Measurements from ENCODE around the gene GTPBP2.
"Not testable (repeated sequence)": the region's sequence is repeated elsewhere in the genome, so short reads cannot be mapped to it uniquely, and the experiment has no call there.

GTPBP2 gene

DNA sequence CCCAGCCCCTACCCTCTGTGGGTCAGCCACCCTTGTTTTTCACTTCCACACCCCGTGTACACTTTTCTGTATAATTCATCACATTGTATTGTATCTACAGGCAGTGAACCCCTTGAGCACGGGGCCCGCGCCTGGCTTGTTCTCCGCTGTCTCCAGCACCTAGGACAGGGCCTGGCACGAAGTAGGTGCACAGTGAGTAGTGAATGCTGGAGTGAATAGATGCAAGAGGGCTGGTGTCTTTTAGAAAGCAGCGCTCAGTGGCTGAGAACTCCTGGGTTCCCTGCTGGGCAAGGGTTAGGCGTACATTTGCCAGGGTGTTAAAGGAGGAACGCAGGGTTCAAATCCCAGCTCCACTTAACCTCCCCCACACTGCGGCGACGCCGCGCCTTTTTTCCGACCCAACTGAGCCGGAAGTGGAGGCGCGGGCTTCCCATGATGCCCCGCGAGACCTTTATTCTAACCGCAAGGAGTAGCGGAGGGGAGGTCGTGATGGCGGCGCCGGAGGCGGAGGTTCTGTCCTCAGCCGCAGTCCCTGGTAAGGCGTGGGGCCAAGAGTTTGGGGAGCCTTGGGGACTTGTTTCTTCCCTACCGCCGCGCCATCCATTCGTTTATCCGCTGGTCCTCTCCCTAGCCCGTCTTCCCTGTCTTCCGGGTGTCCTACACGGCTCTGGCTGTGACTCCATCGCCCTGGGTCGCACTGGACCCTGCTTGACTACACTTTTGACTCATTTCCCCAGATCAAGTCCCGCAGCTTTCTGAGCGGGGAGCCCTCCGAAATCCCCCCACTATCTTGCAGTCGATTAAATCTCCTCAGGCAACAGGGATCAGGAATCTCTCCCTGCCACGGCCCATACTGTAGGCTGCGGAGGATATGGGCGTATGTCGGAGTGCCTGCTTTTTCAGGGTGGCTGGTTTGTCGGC is 6.6 kb upstream of the GTPBP2 start, which contains the start of gene MAD2L1BP:
MAD2L1BP (plus strand) TSS at position 454 of the 921 bp plus-strand sequence; CDS start at position 490, 36 bp downstream.
- peaks cover 22% of the 10 kb centered on the region for H3K36me3 ChIP-seq (replicated peaks; ENCODE audit: low read depth, low read length)
- H3K4me2 ChIP-seq (ENCODE audit: low read length) = peak within 1 kb of the TSS; percentile 99
- peaks cover 47% of the 10 kb centered on the region for H3K79me2 ChIP-seq (ENCODE audit: low read length)
- TF ChIP-seq EZH2phosphoT487 (IDR thresholded peaks at IDR 0.05; ENCODE audit: low read depth) = no peak
- TF ChIP-seq, protein P1, sequence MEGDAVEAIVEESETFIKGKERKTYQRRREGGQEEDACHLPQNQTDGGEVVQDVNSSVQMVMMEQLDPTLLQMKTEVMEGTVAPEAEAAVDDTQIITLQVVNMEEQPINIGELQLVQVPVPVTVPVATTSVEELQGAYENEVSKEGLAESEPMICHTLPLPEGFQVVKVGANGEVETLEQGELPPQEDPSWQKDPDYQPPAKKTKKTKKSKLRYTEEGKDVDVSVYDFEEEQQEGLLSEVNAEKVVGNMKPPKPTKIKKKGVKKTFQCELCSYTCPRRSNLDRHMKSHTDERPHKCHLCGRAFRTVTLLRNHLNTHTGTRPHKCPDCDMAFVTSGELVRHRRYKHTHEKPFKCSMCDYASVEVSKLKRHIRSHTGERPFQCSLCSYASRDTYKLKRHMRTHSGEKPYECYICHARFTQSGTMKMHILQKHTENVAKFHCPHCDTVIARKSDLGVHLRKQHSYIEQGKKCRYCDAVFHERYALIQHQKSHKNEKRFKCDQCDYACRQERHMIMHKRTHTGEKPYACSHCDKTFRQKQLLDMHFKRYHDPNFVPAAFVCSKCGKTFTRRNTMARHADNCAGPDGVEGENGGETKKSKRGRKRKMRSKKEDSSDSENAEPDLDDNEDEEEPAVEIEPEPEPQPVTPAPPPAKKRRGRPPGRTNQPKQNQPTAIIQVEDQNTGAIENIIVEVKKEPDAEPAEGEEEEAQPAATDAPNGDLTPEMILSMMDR (IDR thresholded peaks at IDR 0.05; ENCODE audit: low read depth, low read length) = no peak
- peak within 1 kb of the TSS; percentile 88 for H3K9ac ChIP-seq (ENCODE audit: low read length)
- H3K27me3 ChIP-seq (ENCODE audit: low read depth, low read length) = no peaks in the 10 kb centered on the region
- H3K4me3 ChIP-seq (ENCODE audit: low read length) = peak within 1 kb of the TSS; percentile 88
- H3K9me3 ChIP-seq (ENCODE audit: insufficient read depth, low read length) = no peaks in the 10 kb centered on the region
- peaks cover 19% of the 10 kb centered on the region for H3K4me1 ChIP-seq (ENCODE audit: low read length)
- peak within 1 kb of the TSS; percentile 95 for H2AFZ ChIP-seq (ENCODE audit: low read depth, low read length)
- H3K27ac ChIP-seq (ENCODE audit: low read length) = peak within 1 kb of the TSS; percentile 60
- H4K20me1 ChIP-seq (ENCODE audit: insufficient read depth, low read length) = no peaks in the 10 kb centered on the region

DNA sequence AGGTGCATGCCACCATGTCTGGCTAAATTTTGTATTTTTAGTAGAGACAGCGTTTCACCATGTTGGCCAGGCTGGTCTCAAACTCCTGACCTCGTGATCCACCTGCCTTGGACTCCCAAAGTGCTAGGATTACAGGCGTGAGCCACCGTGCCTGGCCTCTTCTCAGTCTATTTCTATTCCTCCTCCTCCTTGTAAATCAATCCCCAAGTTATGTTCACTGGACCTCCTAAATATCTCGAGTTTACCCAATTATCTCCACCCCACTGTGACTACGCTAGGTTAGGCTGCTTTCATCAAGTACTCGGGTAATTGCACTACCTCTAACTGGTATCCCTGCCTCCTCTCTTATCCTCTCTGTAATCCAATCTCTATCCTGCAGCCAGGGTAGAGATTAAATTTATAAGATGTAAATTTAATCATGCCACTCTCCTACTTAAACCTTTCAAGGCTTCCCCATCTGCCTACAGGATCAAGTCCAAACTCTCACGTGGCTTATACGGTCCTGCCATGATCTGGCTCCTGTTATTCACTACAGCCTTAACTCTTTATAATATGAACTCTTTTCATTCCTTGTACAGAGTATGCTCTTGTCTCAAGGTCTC is 5.7 kb upstream of the GTPBP2 start:
- no peaks in the 10 kb centered on the region for H4K20me1 ChIP-seq (ENCODE audit: insufficient read depth, low read length)
- H3K4me3 ChIP-seq (ENCODE audit: low read length) = peak overlapping the region; percentile 88
- peaks cover 38% of the 10 kb centered on the region for H3K79me2 ChIP-seq (ENCODE audit: low read length)
- TF ChIP-seq, protein P1 (IDR thresholded peaks at IDR 0.05; ENCODE audit: low read depth, low read length) = no peak
- no peak for TF ChIP-seq EZH2phosphoT487 (IDR thresholded peaks at IDR 0.05; ENCODE audit: low read depth)
- peak overlapping the region; percentile 99 for H3K4me2 ChIP-seq (ENCODE audit: low read length)
- no peaks in the 10 kb centered on the region for H3K27me3 ChIP-seq (ENCODE audit: low read depth, low read length)
- H3K27ac ChIP-seq (ENCODE audit: low read length) = peak overlapping the region; percentile 60
- H3K9me3 ChIP-seq (ENCODE audit: insufficient read depth, low read length) = no peaks in the 10 kb centered on the region
- H2AFZ ChIP-seq (ENCODE audit: low read depth, low read length) = 0 out of 2 replicates have a peak overlapping the region, but pooled peaks have one; percentile 95
- H3K4me1 ChIP-seq (ENCODE audit: low read length) = peaks cover 24% of the 10 kb centered on the region
- peaks cover 14% of the 10 kb centered on the region for H3K36me3 ChIP-seq (replicated peaks; ENCODE audit: low read depth, low read length)
- H3K9ac ChIP-seq (ENCODE audit: low read length) = peak overlapping the region; percentile 88

DNA sequence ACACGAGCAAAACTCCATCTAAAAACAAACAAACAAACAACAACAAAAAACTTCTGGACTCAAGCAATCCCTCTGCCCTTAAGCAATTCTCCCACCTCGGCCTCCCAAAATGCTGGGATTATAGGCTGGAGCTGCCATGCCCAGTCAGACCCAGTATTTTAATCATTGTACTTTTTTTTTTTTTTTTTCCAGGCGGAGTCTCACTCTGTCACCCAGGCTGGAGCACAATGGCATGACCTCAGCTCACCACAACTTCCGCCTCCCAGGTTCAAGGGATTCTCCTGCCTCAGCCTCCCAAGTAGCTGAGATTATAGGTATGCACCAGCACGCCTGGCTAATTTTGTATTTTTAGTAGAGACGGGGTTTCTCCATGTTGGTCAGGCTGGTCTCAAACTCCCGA is 3.9 kb upstream of the GTPBP2 start:
- H2AFZ ChIP-seq (ENCODE audit: low read depth, low read length); H3K4me2 ChIP-seq (ENCODE audit: low read length); H3K9me3 ChIP-seq (ENCODE audit: insufficient read depth, low read length); H3K27me3 ChIP-seq (ENCODE audit: low read depth, low read length); H3K4me3 ChIP-seq (ENCODE audit: low read length); H4K20me1 ChIP-seq (ENCODE audit: insufficient read depth, low read length); H3K36me3 ChIP-seq (replicated peaks; ENCODE audit: low read depth, low read length); H3K9ac ChIP-seq (ENCODE audit: low read length); H3K27ac ChIP-seq (ENCODE audit: low read length): not testable (repeated sequence)
- Histone ChIP-seq H3K4me1 (ENCODE audit: low read length) (peaks cover 25% of the 10 kb centered on the region), H3K79me2 (ENCODE audit: low read length) (peaks cover 32% of the 10 kb centered on the region)

DNA sequence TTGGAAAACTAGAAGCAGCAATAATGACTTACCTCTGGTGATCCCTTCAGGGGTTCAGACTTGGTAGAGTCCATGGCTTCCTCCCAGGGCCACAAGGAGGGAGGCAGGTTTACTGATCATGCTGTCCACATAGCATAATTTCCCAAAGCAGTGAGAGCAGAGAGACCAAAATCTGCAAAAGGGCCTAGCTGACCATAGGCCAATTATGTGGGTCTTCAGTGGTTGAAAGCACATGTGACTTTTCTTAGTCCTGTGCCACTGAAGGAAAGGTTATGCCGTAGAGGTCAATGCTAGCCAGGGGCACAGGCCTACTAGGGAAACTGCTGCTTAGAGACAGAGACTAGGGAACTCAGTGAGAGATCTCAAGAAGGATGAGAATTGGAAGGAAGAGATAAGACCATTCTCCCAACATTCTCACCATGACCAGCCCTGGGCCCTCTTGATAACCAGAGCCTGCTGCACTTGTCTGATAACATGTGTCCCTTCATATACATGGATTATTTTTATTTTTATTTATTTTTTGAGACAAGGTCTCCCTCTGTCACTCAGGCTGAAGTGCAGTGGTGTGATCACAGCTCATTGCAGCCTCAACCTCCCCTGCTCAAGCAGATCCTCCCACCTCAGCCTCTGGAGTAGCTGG is 2.0 kb upstream of the GTPBP2 start:
- Histone ChIP-seq H3K9me3 (ENCODE audit: insufficient read depth, low read length) (no peaks in the 10 kb centered on the region), H3K27me3 (ENCODE audit: low read depth, low read length) (no peaks in the 10 kb centered on the region), H4K20me1 (ENCODE audit: insufficient read depth, low read length) (no peaks in the 10 kb centered on the region), H3K9ac (ENCODE audit: low read length) (no peak overlapping the region), H3K4me1 (ENCODE audit: low read length) (peaks cover 25% of the 10 kb centered on the region), H3K79me2 (ENCODE audit: low read length) (peaks cover 26% of the 10 kb centered on the region), H3K4me2 (ENCODE audit: low read length) (peak overlapping the region; percentile 82; the same call in 1 of the 2 replicates), H3K27ac (ENCODE audit: low read length) (no peak overlapping the region), H2AFZ (ENCODE audit: low read depth, low read length) (no peak overlapping the region), H3K4me3 (ENCODE audit: low read length) (no peak overlapping the region), H3K36me3 (replicated peaks; ENCODE audit: low read depth, low read length) (peaks cover 13% of the 10 kb centered on the region)
- TF ChIP-seq EZH2phosphoT487 (IDR thresholded peaks at IDR 0.05; ENCODE audit: low read depth) = no peak
- TF ChIP-seq, protein P1 (IDR thresholded peaks at IDR 0.05; ENCODE audit: low read depth, low read length) = no peak

Data from OCI-LY3 (cell line).